Measurements from ENCODE around the gene ZBTB17. TPM values are rescaled to one million over a fixed set of nuclear protein-coding genes. Genes with fewer than 3 reads are reported as not detected.
"Not testable (repeated sequence)": the region's sequence is repeated elsewhere in the genome, so short reads cannot be mapped to it uniquely, and the experiment has no call there.

ZBTB17 gene
- total RNA-seq, 1 donor from 2014 or later: 37.7 TPM

- TF ChIP-seq CTCF (IDR thresholded peaks at IDR 0.05): no peak
- H3K4me3 ChIP-seq: no peak overlapping the region
- no peak overlapping the region for H3K27ac ChIP-seq
- H3K4me1 ChIP-seq: no peaks in the 10 kb centered on the region
- H3K27me3 ChIP-seq (ENCODE audit: low read depth): no peaks in the 10 kb centered on the region
- H3K36me3 ChIP-seq: peaks cover 98% of the 10 kb centered on the region
- intact Hi-C loops (cut with DNase I): no loop called here
- DNase-seq (no peak), ATAC-seq (no peak)
- H3K9me3 ChIP-seq: no peaks in the 10 kb centered on the region
These were observed 46.6 kb downstream of the ZBTB17 start for GRCh38 chr1:15928971-15929965.

- H3K27me3 ChIP-seq (ENCODE audit: low read depth); H3K9me3 ChIP-seq; H3K27ac ChIP-seq; H3K4me1 ChIP-seq; ATAC-seq; intact Hi-C loops (cut with DNase I); DNase-seq; H3K4me3 ChIP-seq: not testable (repeated sequence)
- peaks cover 97% of the 10 kb centered on the region for H3K36me3 ChIP-seq
These were observed 49.5 kb downstream of the ZBTB17 start for GRCh38 chr1:15926448-15926847.

GRCh38 chr1:15923241-15923640, 52.7 kb downstream of the ZBTB17 start:
- Histone ChIP-seq H3K27me3 (ENCODE audit: low read depth) (no peaks in the 10 kb centered on the region), H3K4me1 (no peaks in the 10 kb centered on the region), H3K27ac (no peak overlapping the region), H3K4me3 (no peak overlapping the region), H3K9me3 (no peaks in the 10 kb centered on the region), H3K36me3 (peaks cover 97% of the 10 kb centered on the region)
- intact Hi-C loops (cut with DNase I): no loop called here
- DNase-seq: no peak
- no peak for TF ChIP-seq CTCF (IDR thresholded peaks at IDR 0.05)
- no peak for ATAC-seq

GRCh38 chr1:15918962-15919715, 56.8 kb downstream of the ZBTB17 start:
- H3K4me1 ChIP-seq: peaks cover 16% of the 10 kb centered on the region
- no peak for TF ChIP-seq CTCF (IDR thresholded peaks at IDR 0.05)
- DNase-seq: no peak
- intact Hi-C loops (cut with DNase I): no loop called here
- H3K36me3 ChIP-seq: peaks cover 93% of the 10 kb centered on the region
- H3K9me3 ChIP-seq: no peaks in the 10 kb centered on the region
- H3K27me3 ChIP-seq (ENCODE audit: low read depth): no peaks in the 10 kb centered on the region
- H3K4me3 ChIP-seq: no peak overlapping the region
- no peak overlapping the region for H3K27ac ChIP-seq
- ATAC-seq: no peak

- H3K4me3 ChIP-seq: no peak overlapping the region
- DNase-seq: no peak
These were observed 59.0 kb downstream of the ZBTB17 start for GRCh38 chr1:15916916-15917315.

More at GRCh38 chr1:15916916-15917315, 59.0 kb downstream of the ZBTB17 start:
- intact Hi-C loops (cut with DNase I): no loop called here
- Histone ChIP-seq H3K27me3 (ENCODE audit: low read depth) (no peaks in the 10 kb centered on the region), H3K36me3 (peaks cover 94% of the 10 kb centered on the region), H3K4me1 (peaks cover 16% of the 10 kb centered on the region), H3K9me3 (no peaks in the 10 kb centered on the region), H3K27ac (no peak overlapping the region)
- ATAC-seq: peak in 1 of 2 donors; percentile 82
- no peak for TF ChIP-seq CTCF (IDR thresholded peaks at IDR 0.05)
